Measurements from ENCODE around the gene TMEM242.
A peak's percentile ranks its signal among the peaks of the same experiment; 100 is the strongest.

Gene TMEM242

DNA sequence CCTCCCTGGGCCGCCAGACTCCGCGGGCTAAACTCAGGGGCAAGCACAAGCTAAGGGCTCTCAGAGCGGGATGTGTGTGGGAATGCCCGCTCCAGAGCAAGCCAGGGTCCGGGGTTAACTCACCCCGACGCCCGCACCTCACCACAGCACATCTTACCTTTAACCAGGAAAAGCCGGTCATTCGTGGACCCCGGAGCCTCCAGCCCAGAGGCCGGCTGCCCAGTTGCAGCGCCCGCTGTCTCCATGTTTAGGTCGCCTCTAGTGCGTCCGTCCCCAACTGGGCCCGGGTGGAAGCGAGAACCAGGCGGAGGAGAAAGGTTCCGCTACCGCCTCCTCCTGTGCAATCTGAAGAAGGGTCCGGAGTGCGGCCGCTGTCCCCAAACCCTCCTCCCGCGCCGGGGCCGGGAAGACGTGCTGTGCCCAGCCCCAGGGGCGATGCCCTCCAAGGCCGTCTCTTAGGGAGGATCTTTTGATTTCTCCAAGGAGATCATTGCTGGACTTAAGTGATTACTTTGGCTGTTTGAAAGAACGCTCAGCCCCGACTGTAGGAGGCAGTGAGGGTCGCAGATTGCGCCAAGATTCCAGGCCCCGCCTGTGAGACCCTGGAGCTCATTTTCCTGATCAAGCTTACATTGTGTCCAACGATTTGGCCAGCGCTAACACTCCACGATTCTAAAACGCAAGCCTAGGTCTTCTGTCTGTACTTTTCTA lies at the start of gene TMEM242:
TMEM242 (minus strand) TSS at position 265 of the 711 bp plus-strand sequence; CDS start at position 245, 20 bp downstream.
- ChIA-PET CTCF (interaction anchor here (0.7 kb wide), 1 partner anchor 9 kb away, joined by 3 read pairs; no protein-coding TSS in a partner anchor), POLR2A (ENCODE audit: low non-redundant PET) (interaction anchor here (1.4 kb wide), 1 partner anchor 56 kb away, joined by 8 read pairs; no protein-coding TSS in a partner anchor)
- TF ChIP-seq, protein P1, sequence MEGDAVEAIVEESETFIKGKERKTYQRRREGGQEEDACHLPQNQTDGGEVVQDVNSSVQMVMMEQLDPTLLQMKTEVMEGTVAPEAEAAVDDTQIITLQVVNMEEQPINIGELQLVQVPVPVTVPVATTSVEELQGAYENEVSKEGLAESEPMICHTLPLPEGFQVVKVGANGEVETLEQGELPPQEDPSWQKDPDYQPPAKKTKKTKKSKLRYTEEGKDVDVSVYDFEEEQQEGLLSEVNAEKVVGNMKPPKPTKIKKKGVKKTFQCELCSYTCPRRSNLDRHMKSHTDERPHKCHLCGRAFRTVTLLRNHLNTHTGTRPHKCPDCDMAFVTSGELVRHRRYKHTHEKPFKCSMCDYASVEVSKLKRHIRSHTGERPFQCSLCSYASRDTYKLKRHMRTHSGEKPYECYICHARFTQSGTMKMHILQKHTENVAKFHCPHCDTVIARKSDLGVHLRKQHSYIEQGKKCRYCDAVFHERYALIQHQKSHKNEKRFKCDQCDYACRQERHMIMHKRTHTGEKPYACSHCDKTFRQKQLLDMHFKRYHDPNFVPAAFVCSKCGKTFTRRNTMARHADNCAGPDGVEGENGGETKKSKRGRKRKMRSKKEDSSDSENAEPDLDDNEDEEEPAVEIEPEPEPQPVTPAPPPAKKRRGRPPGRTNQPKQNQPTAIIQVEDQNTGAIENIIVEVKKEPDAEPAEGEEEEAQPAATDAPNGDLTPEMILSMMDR (conservative IDR thresholded peaks at IDR 0.05; ENCODE audit: low read depth): no peak
- peak within 1 kb of the TSS; percentile 85 for H3K27ac ChIP-seq
- DNase-seq (ENCODE audit: low spot score): peak; percentile 87

DNA sequence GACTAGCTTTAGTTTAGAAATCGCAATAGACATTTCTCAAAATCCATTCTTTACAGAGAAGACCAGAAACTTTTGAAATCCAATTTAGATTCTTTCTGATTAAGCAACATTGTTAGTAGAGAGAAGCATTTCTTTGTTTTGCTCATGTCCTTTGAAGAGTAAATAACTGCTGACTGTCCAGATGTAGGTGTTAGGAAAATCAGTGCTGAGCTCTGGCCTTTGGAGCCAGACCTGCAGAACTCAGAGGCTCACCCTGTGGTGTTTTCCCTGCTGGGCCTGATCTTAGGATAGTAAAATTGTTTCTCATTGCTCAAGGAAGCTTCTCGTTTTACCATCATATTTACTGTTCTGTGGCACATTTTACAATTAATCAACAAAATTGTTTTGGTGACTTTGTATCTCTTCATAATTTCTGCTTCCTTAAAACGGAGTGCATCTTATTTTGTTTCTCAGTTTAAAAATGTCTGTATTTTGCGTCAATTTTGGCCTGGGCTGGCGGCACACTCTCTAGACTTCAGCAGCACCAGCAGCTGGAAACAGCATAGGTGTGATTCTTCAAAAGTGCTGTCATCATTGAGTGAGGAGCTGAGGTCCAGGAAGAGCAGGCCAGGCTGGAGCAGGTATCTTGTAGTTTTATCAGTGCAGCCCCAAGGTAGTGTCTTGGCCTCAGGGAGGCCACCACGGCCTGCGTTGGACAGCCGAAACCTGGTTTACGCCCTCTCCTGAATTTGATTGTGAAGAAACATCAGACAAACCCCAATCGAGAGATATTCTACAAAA lies 49.4 kb upstream of the TMEM242 start:
- TF ChIP-seq, protein P1 (conservative IDR thresholded peaks at IDR 0.05; ENCODE audit: low read depth): no peak
- DNase-seq (ENCODE audit: low spot score): no peak
- ChIA-PET POLR2A (ENCODE audit: low non-redundant PET) (interaction anchor here (0.6 kb wide), 1 partner anchor 62 kb away, joined by 3 read pairs; no protein-coding TSS in a partner anchor), CTCF (interaction anchor here (0.6 to 1.0 kb wide), 2 partner anchors 8 to 36 kb away, joined by 3 read pairs; no protein-coding TSS in a partner anchor)
- H3K27ac ChIP-seq: no peak overlapping the region

DNA sequence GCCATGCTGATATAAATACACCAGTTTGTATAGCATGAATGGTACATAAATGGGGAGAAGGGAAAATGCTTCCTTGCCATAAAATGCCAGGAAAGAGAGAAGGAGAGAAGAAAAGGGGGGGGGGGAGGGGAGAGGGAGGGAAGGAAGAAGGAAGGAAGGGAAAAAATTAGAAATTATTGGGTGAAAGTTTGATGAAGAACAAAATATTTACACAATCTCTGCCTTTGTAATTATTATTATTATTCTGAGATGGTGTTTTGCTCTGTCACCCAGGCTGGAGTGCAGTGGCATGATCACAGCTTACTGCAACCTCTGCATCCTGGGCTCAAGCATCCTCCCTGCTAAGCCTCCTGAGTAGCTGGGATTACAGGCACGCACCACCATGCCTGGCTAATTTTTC lies 47.4 kb upstream of the TMEM242 start:
- ChIA-PET POLR2A (ENCODE audit: low non-redundant PET) (no interaction called here), CTCF (interaction anchor here (0.6 kb wide), 1 partner anchor 22 kb away, joined by 9 read pairs; no protein-coding TSS in a partner anchor)

DNA sequence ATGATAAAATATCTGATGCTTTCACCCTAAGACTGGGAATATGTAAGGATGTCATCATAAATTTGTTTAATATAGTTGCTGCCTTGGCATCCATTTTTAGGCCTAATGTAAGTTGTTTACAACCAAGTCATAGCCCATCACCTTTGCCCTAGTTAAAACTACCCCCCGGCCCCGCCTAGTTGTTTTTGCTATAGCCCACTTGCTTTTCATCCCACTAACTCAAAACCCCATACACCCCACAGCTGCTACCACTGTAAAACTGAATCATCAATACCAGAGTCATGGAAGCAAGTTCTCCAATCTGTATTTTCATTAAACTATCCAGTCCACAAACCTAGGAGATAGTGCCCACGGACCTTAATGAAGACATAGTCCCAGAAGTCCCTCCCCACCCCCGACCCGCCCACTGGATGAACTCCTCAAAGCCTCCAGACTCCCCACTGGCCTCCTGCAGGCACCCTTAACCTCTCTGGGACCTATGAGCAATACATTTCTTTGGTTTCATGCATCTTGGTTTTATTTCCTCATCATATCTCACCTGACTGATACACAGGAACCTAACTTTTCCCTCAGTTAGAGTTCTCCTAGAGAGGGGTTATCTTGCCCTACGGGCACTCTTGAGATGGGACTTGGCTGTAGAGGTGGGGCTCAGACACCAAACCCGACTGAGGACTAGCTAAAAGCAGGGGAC lies 45.2 kb upstream of the TMEM242 start:
- DNase-seq (ENCODE audit: low spot score): no peak
- H3K27ac ChIP-seq: no peak overlapping the region
- ChIA-PET CTCF (no interaction called here), POLR2A (ENCODE audit: low non-redundant PET) (no interaction called here)
- TF ChIP-seq, protein P1 (conservative IDR thresholded peaks at IDR 0.05; ENCODE audit: low read depth): no peak

More for the DNA sequence above, 47.4 kb upstream of the TMEM242 start:
- TF ChIP-seq, protein P1 (conservative IDR thresholded peaks at IDR 0.05; ENCODE audit: low read depth): no peak
- H3K27ac ChIP-seq: no peak overlapping the region
- no peak for DNase-seq (ENCODE audit: low spot score)

DNA sequence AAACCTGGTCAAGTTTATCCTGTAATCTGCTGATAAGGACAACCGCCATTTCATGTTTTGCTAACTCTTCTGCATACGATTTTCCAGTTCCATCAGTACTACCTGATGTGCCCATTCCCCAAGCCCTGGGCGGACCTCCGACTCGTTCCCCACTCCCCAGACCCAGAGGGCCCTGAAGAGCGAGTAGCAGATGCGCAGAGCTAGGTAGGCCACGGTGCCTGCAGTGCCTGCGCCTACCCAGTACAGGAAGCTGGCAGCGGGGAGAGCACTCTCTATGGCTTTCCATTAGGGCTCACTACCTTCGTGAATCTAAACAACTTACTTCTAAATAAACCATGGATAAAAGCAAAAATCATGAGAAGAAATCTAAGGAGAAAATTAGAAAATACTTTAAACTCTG lies 43.3 kb upstream of the TMEM242 start:
- ChIA-PET CTCF (interaction anchor here (0.7 kb wide), 1 partner anchor 1835 kb away, joined by 3 read pairs; no protein-coding TSS in a partner anchor), POLR2A (ENCODE audit: low non-redundant PET) (no interaction called here)
- TF ChIP-seq, protein P1 (conservative IDR thresholded peaks at IDR 0.05; ENCODE audit: low read depth): no peak
- H3K27ac ChIP-seq: no peak overlapping the region
- DNase-seq (ENCODE audit: low spot score): no peak

DNA sequence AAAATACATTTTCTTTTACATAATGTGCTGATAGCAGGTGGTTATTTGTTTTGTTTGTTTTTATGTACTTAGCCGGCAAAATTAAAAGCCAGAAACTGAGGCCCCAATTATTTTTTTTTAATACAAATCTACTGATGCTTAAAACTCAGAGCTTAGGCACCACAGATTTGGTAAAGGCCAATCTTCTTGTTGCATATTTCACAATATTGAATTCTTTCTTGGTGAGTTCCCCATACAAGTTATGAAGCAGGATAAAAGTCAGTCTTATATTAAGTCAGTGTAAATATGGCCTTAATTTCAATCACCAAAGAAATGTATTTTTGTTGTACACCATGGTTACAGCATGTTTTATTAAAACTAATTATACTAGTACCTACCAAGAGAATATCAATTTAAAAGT lies 41.4 kb upstream of the TMEM242 start:
- TF ChIP-seq, protein P1 (conservative IDR thresholded peaks at IDR 0.05; ENCODE audit: low read depth): no peak
- no peak for DNase-seq (ENCODE audit: low spot score)
- H3K27ac ChIP-seq: no peak overlapping the region
- ChIA-PET POLR2A (ENCODE audit: low non-redundant PET) (no interaction called here), CTCF (interaction anchor here (0.6 to 0.7 kb wide), 2 partner anchors 8 to 855 kb away, joined by 3 read pairs; no protein-coding TSS in a partner anchor)
